ENCODE measurements around the gene WDCP.
"Not testable (repeated sequence)": the region's sequence is repeated elsewhere in the genome, so short reads cannot be mapped to it uniquely, and the experiment has no call there.

The WDCP gene

DNA sequence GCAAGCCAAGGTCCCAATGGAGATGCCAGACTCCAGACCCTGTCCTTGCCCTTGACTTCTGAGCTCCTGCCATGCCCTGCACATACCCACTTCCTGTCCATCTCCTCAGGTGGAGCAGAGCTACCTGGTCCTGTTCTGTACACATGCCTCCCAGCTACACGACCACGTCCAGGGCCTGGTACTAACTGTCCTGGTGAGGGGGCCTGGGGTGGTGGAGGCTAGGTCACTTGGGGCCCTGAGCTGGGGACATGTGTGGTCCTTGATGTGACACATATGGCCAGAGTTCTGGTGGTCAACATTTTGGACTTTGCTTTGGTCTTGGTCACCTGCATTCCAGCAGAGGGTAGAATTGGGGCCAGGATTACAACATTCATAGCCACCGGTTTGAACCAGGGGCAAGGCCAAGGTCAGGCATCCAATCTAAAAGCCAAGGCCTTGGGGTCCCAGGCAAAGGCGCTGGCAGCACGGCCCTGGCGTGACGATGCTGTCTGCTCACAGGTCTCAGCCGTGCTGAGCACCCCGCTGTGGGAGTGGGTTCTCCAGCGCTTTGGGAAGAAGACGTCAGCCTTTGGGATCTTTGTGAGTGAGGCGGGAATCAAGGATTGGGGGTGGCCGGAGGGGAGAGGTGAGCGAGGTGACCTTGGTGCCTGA lies 24.7 kb downstream of the WDCP start:
- no peak for DNase-seq (ENCODE audit: low read depth in 3 of 3)

- DNase-seq (ENCODE audit: low read depth in 3 of 3): peak in 1 of 3 experiments; percentile 14
Measured at GRCh38 chr2:24021122-24021998, 25.8 kb downstream of the WDCP start.

DNA sequence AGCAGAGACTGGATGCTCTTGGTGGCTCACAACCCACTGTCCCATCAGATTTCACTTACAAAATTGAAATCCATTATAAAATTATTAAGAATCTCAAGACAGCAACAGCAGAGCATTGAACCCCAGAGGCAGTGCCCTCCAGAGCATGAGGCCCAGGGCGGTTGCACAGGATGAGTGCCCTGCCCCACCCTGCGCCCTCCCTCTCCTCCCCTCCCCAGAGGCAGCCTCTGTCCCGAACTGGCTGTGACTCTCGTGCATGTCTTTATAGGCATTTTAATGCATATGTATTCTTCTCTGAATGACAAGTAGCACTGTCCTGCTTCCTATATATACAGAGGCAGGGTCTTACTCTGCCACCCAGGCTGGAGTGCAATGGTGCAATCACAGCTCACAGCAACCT lies 26.9 kb downstream of the WDCP start:
- no peak for DNase-seq (ENCODE audit: low read depth in 3 of 3)

- DNase-seq (ENCODE audit: low read depth in 3 of 3): no peak
Measured at GRCh38 chr2:24019729-24020128, 27.5 kb downstream of the WDCP start.

GRCh38 chr2:24018241-24018640 lies 28.9 kb downstream of the WDCP start:
- DNase-seq (ENCODE audit: low read depth in 3 of 3): no peak

DNA sequence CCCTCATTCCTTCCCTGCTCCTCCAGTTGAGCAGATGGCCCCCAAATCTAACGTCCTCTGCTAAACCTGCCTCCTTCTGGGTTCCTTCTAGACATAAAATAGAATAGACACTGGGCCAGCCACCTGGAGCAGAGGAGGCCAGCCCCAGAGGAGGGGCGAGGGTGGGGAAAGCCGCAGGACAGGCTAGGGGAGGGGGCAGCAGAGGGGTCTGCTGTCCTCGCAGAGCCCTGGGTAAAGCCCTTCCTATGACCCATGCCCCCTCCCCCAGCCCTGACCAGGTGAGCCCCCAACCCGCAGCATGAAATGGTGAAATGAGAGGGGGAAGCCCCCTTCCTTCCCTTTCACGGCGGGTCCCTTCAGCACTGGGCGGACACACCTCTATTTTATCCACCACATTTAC lies 29.5 kb downstream of the WDCP start:
- DNase-seq (ENCODE audit: low read depth in 3 of 3): no peak

DNA sequence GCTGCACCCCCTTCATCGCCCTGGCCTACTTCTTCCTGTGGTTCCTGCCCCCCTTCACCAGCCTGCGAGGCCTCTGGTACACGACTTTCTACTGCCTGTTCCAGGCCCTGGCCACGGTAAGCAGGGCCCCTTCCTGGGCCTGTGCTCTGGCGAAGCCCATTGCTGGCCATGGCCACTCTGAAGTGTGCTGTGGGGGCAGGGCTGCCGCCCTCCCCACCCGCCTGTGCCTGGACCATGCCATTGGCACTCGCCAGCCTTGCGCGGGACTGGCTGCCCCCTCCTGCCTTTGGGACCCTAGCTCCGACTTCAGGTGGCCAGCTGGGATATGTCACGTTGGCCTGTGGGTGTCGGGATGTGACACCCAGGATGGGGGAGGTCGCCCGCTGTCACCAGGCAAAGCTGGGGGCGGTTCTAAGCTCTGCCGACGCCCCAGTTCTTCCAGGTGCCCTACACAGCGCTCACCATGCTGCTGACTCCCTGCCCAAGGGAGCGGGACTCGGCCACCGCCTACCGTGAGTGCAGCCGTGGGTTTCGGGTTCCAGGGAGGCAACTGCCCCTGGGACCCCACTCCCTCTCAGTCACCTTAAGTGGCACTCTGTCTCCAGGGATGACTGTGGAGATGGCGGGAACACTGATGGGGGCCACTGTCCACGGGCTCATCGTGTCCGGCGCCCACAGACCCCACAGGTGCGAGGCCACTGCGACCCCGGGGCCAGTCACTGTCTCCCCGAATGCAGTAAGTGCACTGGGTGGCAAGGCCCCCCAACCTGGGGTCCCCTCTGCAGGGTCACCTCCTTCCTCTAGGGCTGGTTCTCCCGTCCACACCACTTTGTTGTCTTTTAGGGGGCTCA lies 30.1 kb downstream of the WDCP start:
- no peak for DNase-seq (ENCODE audit: low read depth in 3 of 3)

GRCh38 chr2:24016376-24016761 lies 30.8 kb downstream of the WDCP start:
- DNase-seq (ENCODE audit: low read depth in 3 of 3): no peak

DNA sequence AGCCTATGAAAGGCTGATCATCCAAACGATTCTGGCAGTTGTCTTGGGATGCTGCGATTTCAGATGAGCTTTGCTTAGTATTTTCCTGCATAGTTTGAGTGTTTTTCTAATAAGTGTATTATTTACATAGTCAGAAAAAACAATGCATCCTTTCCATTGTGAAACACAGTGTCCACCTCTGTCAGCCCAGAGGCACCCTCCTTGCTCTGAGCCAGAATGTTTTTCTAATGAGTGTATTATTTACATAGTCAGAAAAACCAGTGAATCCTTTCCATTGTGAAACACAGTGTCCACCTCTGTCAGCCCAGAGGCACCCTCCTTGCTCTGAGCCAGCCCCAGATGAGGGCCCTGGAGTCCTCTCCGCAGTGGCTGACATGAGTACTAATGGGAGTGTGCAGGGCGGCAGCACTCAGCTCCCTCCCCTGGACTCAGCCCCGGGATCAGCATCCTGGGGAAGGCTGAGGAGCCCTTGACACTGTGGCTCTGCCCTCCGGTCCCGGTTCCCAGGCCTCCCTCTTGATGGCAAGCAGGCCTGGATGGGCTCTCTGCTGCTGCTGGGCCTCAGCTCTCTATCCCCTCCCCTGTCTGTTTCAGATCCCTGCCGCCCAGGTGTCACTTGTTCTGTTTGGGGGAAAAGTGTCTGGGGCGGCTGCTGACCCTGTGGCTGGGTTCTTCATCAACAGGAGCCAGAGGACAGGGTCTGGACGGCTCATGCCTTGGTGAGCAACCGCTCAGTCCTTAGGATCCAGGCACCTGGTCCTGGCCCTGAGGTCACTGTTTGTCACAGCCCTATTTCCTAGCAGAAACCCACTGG lies 31.4 kb downstream of the WDCP start:
- DNase-seq (ENCODE audit: low read depth in 3 of 3): no peak

DNA sequence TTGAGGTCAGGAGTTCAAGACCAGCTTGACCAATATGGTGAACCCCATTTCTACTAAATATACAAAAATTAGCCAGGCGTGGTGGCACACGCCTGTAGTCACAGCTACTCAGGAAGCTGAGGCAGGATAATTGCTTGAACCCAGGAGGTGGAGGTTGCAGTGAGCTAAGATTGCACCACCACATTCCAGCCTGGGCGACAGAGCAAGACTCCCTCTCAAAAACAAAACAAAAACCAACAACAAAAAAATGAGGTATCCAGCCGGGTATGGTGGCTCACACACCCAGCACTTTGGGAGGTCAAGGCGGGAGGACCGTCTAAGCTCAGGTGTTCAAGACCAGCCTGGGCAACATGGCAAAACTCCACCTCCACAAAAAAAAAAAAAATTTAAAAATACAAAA lies 32.3 kb downstream of the WDCP start:
- DNase-seq (ENCODE audit: low read depth in 3 of 3): not testable (repeated sequence)

- no peak for DNase-seq (ENCODE audit: low read depth in 3 of 3)
Measured at GRCh38 chr2:24012521-24013188, 34.5 kb downstream of the WDCP start.

DNA sequence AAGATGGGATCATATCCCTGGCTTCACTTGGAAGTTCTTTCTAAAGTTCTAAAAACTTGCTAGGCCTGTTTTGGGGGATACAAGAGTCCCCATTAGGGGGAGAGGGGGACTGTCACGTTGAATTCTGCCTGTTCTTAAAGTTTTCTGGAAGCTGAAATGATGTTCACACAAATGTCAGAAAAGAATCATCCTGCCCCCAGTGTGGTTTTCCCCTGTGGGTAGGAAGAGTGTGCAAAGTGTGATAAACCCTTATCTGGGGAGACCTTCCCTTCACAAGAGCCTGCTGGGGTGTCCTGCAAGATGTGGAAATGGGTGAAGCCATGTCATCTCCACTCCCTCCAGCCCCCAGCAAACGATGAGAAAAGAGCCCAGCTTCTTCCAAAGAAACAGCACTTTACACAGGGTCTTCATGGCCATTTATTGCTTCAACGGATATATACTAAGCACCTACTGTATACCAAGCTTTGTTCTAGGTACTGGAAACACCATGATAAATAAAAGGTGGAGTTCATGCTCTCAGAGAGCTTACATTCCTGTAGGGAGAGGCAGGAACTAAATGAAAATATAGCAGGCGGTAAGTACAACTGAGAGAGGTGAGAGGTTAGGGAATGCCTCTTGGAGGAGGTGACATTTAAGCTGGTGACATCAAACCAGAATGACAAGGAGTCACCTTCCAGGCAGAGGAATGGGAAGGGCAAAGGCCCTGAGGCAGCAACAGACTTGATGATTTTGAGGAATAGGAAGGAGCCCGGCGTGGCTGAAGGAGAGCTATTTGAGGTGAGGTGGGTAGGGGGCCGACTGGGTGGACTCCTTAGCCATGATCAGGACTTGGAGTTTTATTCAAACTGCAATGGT lies 35.7 kb downstream of the WDCP start:
- DNase-seq (ENCODE audit: low read depth in 3 of 3): no peak

- DNase-seq (ENCODE audit: low read depth in 3 of 3): no peak
Measured at GRCh38 chr2:24010477-24011249, 36.5 kb downstream of the WDCP start.

DNA sequence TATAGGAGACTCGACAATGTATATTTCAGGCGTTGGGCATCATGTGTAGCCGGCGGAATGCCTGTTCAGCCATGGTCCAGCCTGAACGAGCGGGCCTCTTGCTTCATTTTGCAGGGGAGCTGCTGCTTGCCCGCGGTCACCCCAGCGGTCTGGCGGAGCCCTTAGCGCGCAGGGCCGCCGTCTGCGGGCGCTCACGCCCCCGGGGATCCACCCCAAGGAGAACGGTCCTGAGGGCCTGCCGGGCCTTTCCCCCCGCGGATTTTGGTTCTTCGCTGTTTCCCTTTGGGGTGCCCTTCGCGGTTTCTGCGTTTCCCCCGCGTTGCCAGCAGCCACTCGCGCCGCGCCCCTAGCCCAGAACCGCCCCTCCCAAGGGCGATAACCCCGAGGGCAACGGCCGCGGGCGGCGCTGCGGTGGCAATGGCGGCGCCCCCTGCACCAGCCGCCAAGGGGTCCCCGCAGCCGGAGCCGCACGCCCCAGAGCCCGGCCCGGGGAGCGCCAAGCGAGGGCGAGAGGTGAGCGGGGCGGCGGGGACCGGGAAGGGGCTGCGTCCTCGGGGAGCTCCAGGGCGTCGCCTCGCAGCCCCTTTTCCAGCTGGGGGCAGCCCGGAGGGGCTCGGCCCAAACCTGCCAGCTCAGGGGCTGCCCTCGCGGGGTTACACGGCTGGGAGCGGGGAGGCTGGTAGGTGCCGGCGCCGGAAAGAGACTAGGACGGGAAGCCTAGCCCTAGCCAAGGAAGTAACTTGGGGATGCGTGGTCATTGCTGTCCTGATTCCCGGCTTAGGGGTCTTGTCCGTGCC lies 37.3 kb downstream of the WDCP start, which contains the start of gene MFSD2B:
Gene MFSD2B, plus strand, starts transcription at position 406 of the 797 bp plus-strand sequence. Its CDS starts 12 bp downstream, at position 418.
- no peak for DNase-seq (ENCODE audit: low read depth in 3 of 3)

- no peak for DNase-seq (ENCODE audit: low read depth in 3 of 3)
Measured at GRCh38 chr2:24009367-24009679, 37.9 kb downstream of the WDCP start.

DNA sequence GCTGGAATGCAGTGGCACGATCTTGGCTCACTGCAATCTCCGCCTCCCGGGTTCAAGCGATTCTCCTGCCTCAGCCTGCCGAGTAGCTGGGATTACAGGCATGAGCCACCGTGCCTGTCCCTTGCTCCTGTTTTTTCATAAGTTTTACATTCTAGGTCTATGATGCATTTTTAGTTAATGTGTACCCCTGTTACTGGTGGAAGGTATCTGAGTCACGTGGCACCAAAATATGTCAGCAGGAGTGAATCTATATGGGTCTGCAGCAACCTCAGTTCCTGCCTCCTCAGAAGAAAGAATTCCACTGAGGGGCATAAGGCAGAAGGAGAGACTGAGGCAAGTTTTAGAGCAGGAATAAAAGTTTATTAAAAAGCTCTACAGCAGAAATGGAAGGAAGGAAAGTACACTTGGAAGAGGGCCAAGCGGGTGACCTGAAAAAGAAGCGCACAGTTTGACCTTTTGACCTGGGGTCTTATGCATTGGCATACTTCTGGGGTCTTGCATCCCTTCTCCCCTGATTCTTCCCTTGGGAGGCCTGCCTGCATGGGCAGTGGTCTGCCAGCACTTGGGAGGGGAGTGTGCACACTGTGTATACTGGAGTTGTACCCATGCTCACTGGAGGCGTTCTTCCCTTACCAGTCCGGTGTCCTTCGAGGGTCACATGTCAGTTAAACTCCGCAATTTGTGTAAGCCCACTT lies 38.4 kb downstream of the WDCP start:
- DNase-seq (ENCODE audit: low read depth in 3 of 3): no peak

- no peak for DNase-seq (ENCODE audit: low read depth in 3 of 3)
Measured at GRCh38 chr2:24007693-24008092, 39.5 kb downstream of the WDCP start.

- DNase-seq (ENCODE audit: low read depth in 3 of 3): no peak
Measured at GRCh38 chr2:23994567-23994966, 52.6 kb downstream of the WDCP start.

All from stimulated activated CD4-positive, alpha-beta T cell treated with anti-CD3 and anti-CD28 coated beads, TNF-alpha, amount 100 ng/mL, for 24 hours (primary cell).